Stimulated activated naive B cell treated with anti-CD40 and anti-IgM and Interleukin-4, amounts not matched to agents 10 μg/mL and 1 μg/mL and 100 μg/mL, for 72 hours (primary cell): ENCODE results near the gene PBX1.

Experiments
- ATAC-seq, 2 donors: fragments of 150-1000 bp; cut with Tn5 transposase; replicated peaks; 2 replicates each; pipeline ENCODE4 v1.10.0; 2021; ENCODE audit warnings: moderate library complexity in 1 of 2
- DNase-seq: peaks from one replicate; pipeline ENCODE4 v3.0.0; 2021
- H3K27ac Mint-ChIP-seq: one replicate; pipeline ENCODE4 v1.8.0; 2022; ENCODE audit warnings: mild to moderate bottlenecking, mixed read lengths
- H3K27me3 Mint-ChIP-seq, 2 donors: one replicate each; pipeline ENCODE4 v1.8.0; 2022; ENCODE audit warnings: mixed read lengths in 2 of 2
- H3K36me3 Mint-ChIP-seq, 2 donors: one replicate each; pipeline ENCODE4 v1.8.0; 2022; ENCODE audit warnings: mixed read lengths in 2 of 2, mild to moderate bottlenecking in 1 of 2
- H3K4me1 Mint-ChIP-seq, 2 donors: one replicate each; pipeline ENCODE4 v1.8.0; 2022; ENCODE audit warnings: mixed read lengths in 2 of 2, mild to moderate bottlenecking in 1 of 2
- H3K4me3 Mint-ChIP-seq, 2 donors: one replicate each; pipeline ENCODE4 v1.8.0; 2022; ENCODE audit warnings: mild to moderate bottlenecking in 2 of 2, mixed read lengths in 2 of 2, moderate library complexity in 1 of 2
- H3K9me3 Mint-ChIP-seq, 2 donors: one replicate each; pipeline ENCODE4 v1.8.0; 2022; ENCODE audit warnings: mixed read lengths in 2 of 2, mild to moderate bottlenecking in 1 of 2

Gene PBX1

DNA sequence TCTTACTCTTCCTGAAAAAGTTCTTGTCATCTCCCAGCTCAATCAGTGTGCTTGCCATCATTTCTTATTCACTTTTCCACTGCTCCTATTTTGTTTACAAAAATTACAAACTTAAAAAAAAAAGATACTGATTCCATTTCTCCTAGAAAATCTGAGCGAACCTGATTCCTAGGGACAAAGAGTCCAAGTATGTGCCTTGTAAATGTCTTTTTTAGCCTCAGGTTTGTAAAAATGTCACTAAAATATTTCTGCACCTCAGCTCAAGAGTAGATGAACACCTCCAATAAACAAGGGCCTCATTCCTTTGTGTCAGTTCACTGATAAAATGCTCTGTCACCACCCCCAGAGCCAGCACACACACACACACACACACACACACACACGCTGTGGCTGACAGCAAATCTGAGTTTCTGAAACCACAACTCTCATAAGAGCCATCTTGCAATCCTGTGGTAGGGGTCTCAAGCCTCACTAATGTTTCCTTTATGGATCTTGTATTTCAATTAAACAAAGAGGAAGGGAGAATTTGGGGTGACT lies 299.2 kb downstream of the PBX1 start:
- DNase-seq (no peak), ATAC-seq (no peak)
- Mint-ChIP-seq H3K27me3 (peaks cover 0 to 4% of the 10 kb centered on the region in 2 donors), H3K36me3 (no peaks in the 10 kb centered on the region), H3K27ac (no peak overlapping the region), H3K9me3 (peaks cover 0 to 3% of the 10 kb centered on the region in 2 donors), H3K4me1 (no peaks in the 10 kb centered on the region), H3K4me3 (no peak overlapping the region)

DNA sequence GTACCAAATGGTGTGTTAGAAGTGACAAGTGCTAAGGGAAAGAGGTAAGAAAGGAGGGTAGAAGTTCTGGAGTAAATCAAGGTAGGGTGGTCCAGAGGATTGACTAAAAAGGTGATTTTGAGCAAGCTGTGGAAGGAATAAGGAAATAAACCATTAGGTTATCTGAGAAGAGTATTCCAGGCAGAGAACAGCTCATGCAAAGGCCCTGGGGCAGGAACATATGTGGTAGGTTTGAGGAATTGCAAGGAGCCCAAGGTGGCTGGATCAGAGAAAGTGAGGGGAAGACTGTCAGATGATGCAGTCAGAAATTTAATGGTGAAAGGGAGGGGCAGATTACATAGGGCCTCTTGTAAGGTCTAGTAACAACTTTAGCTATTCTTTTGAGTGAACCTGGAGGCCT lies 302.6 kb downstream of the PBX1 start:
- Mint-ChIP-seq H3K27me3 (peaks cover 0 to 4% of the 10 kb centered on the region in 2 donors), H3K4me1 (no peaks in the 10 kb centered on the region), H3K36me3 (no peaks in the 10 kb centered on the region), H3K27ac (no peak overlapping the region), H3K4me3 (no peak overlapping the region), H3K9me3 (peaks cover 0 to 5% of the 10 kb centered on the region in 2 donors)
- ATAC-seq = no peak
- DNase-seq = no peak

DNA sequence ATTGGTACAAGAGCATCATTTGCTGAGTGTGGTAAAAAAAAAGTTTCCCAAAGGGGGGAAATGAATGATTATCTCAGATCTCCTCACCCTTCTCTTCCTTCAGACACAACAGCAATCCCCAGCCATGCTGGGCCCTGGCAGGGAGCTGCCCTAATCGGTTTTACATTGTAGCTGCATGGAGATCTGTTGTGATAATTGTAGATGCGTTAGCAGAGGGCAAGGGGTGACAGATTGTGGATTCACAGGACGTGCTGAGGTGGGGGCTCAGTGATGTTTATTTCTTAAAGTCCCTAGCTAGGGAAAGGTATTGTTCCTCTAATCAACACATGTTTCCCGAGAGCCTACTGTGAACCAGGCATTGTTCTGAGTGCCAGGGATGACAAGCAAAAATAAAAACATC lies 304.1 kb downstream of the PBX1 start:
- no peaks in the 10 kb centered on the region for H3K36me3 Mint-ChIP-seq
- H3K27ac Mint-ChIP-seq = no peak overlapping the region
- ATAC-seq (no peak), DNase-seq (no peak)
- peaks cover 0 to 4% of the 10 kb centered on the region in 2 donors for H3K27me3 Mint-ChIP-seq
- H3K4me3 Mint-ChIP-seq = no peak overlapping the region
- H3K4me1 Mint-ChIP-seq = no peaks in the 10 kb centered on the region
- H3K9me3 Mint-ChIP-seq = peaks cover 0 to 5% of the 10 kb centered on the region in 2 donors

DNA sequence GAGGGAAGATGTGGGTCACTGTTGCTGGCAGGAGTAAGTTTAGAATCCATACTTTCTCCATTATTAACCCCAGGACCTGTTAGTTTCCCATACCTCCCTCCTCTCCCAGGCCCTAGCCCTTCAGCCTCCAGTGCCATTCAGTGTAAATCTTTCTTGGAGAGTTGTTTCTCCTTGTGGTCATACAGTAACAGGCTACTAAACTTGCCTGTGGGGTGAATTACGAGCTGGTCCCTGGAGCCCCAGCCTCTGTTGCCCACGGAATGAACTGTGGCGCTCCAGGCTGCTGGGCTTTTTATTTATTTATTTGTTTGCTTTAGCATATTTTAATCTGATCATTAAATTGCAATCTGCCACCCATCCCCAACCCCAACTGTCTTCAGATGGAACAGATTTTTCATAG lies 305.2 kb downstream of the PBX1 start:
- Mint-ChIP-seq H3K4me3 (no peak overlapping the region), H3K27ac (no peak overlapping the region), H3K9me3 (peaks cover 0 to 5% of the 10 kb centered on the region in 2 donors), H3K36me3 (no peaks in the 10 kb centered on the region), H3K27me3 (peaks cover 0 to 4% of the 10 kb centered on the region in 2 donors), H3K4me1 (no peaks in the 10 kb centered on the region)
- ATAC-seq (no peak), DNase-seq (no peak)

DNA sequence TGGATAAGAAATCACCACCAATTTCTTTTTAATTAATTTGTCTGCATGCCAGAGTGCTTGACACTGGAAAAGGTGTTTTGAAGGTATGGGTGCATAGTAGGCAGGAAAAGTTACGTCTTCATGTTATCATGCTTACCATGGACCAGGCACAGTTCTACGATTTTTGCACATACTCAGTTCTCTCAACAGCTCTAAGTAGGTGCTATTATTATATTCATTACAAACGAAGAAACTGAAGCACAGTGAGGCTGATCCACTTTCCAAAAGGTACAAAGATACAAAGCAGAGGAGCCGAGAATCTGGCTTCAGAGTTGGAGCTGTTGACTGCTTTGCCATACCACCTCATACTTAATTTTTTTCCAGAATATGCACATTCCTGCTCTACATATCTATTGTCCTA lies 306.4 kb downstream of the PBX1 start:
- DNase-seq (no peak), ATAC-seq (no peak)
- no peak overlapping the region for H3K27ac Mint-ChIP-seq
- peaks cover 0 to 4% of the 10 kb centered on the region in 2 donors for H3K27me3 Mint-ChIP-seq
- no peak overlapping the region for H3K4me3 Mint-ChIP-seq
- no peaks in the 10 kb centered on the region for H3K4me1 Mint-ChIP-seq
- peaks cover 0 to 5% of the 10 kb centered on the region in 2 donors for H3K9me3 Mint-ChIP-seq
- H3K36me3 Mint-ChIP-seq = no peaks in the 10 kb centered on the region

DNA sequence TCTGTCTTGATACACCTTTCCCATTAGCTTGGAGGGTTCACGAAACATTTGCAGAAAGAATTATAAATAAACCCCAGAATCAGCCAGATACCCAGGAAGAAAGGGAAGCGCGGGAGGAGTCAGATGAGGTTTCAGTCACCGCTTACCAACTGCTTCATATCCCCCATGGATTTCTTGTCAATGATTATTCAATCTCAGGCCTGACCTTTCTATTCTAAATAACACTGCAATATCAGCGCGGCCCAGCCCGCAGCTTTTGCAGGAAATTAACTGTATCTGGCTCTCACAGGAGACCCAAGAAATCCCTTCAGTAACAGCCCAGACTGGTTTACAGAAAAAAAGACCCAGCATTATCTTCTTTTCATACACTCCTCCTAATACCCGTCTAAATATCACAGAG lies 308.6 kb downstream of the PBX1 start:
- Mint-ChIP-seq H3K27me3 (no peaks in the 10 kb centered on the region), H3K9me3 (peaks cover 0 to 1% of the 10 kb centered on the region in 2 donors), H3K36me3 (no peaks in the 10 kb centered on the region), H3K4me1 (no peaks in the 10 kb centered on the region), H3K4me3 (no peak overlapping the region), H3K27ac (no peak overlapping the region)
- DNase-seq (no peak), ATAC-seq (no peak)

DNA sequence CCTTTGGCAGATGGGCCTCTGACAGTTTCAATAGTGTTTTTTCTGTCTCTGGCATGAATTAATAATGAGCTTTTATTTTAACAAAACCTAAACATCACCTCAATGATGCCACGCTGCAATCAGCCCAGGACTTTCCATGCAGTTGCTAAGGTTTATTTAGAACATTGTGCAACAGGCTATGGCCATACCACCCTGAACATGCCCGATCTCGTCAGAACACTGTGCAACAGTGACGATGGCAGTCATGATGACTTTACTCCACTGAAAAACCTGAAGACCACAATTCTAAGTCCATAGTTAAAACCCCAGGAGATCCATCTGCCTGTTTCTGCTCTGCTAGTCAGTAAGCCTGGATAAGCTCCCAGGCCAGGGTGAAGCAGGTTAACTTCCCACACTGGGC lies 310.0 kb downstream of the PBX1 start:
- no peaks in the 10 kb centered on the region for H3K4me1 Mint-ChIP-seq
- H3K36me3 Mint-ChIP-seq = no peaks in the 10 kb centered on the region
- H3K4me3 Mint-ChIP-seq = no peak overlapping the region
- DNase-seq (no peak), ATAC-seq (no peak)
- H3K27ac Mint-ChIP-seq = no peak overlapping the region
- no peaks in the 10 kb centered on the region for H3K9me3 Mint-ChIP-seq
- no peaks in the 10 kb centered on the region for H3K27me3 Mint-ChIP-seq

DNA sequence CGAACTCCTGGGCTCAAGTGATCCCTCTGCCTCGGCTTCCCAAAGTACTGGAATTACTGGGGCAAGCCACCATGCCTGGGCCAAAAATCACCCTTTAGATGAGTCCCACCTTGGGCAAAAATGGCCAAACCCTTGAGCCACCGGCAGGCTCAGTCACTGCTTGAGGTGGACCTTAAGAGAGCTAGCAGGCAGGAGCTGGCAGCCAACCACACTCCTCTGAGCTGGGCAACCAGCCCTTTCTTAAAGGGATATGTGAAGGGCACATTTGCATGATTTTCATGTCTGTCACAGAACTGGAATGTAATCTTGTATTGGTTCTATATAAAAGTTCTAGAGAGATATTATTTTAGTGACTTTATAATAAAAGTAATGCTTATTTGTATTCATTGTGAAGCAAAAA lies 316.5 kb downstream of the PBX1 start:
- no peaks in the 10 kb centered on the region for H3K36me3 Mint-ChIP-seq
- no peaks in the 10 kb centered on the region for H3K9me3 Mint-ChIP-seq
- H3K4me3 Mint-ChIP-seq = no peak overlapping the region
- ATAC-seq (no peak), DNase-seq (no peak)
- no peaks in the 10 kb centered on the region for H3K4me1 Mint-ChIP-seq
- H3K27ac Mint-ChIP-seq = no peak overlapping the region
- H3K27me3 Mint-ChIP-seq = no peaks in the 10 kb centered on the region

DNA sequence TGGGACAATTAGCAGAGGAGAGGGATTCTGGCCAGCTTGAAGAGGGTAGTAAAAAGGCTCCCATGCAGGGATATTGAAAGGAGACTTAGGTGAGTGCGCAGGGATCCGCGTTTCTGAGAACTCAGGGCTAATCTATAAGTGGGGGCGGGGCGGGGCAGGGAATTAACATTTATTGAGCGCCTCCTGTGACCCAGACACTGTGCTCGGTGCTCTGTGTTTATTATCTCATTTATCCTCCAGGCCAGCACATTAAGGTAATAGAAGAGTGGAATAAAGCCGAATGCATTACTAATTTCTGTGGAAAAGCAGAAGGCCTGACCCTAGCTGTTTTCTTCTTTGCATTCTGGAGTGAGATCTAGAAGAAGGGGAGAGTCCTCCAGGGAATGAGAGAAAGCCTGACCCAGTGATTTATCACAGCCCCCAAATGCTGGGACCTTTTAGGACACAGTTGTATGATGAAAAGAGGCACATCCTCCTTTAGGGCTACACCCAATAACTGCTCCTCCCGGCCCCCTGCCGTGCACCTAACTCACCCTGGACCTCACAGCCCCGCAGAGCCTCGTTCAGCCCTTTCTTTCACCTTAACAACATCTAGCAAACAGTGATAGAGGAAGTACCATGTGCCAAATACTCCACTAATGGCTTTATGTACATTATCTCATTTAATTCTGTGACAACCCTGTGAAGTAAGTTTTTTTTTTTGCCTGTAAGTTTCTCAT lies 317.6 kb downstream of the PBX1 start:
- no peak overlapping the region for H3K4me3 Mint-ChIP-seq

DNA sequence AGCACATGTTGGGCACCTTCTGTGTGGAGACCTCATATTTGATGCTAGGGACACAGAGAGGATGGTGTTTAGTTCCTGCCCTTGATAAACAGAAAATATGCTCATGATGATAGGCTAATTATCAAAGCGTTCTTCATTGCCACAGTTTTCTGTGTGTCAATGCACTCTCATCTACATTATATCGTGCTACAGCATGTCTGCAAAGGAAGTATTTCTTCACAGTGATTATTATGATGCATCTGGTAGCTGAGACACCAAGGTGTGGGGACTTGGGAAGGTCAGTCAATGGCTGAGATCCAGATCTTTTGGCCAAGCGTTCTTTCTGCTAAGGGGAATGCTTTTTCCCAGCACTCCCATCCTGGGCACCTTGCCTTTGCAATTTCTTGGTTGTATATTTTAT lies 321.2 kb downstream of the PBX1 start:
- Mint-ChIP-seq H3K4me1 (no peaks in the 10 kb centered on the region), H3K36me3 (no peaks in the 10 kb centered on the region), H3K9me3 (no peaks in the 10 kb centered on the region), H3K4me3 (no peak overlapping the region), H3K27ac (no peak overlapping the region), H3K27me3 (no peaks in the 10 kb centered on the region)
- DNase-seq (no peak), ATAC-seq (no peak)

More for the DNA sequence above, 317.6 kb downstream of the PBX1 start:
- ATAC-seq (no peak), DNase-seq (no peak)
- Mint-ChIP-seq H3K4me1 (no peaks in the 10 kb centered on the region), H3K27ac (no peak overlapping the region), H3K9me3 (no peaks in the 10 kb centered on the region), H3K36me3 (no peaks in the 10 kb centered on the region), H3K27me3 (no peaks in the 10 kb centered on the region)

DNA sequence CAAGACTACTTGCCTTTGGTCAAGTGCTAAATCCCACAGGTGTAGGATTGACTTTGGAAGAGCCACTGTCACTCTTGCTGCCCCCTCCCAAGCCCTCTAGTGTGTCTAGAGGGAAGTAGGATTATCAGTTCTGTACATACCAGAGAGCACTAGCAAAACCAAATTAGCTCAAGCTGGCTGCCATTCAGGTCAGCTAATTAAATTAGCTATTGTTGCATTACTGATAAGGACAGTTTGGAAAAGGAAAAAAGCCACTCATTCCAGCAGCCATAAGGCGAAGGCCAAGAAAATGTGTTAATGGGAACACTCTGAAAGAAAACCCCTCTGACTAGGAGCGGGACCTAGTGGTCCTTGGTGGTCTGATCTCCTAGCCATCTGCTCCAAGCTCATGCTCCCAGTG lies 321.7 kb downstream of the PBX1 start:
- no peak for ATAC-seq
- Mint-ChIP-seq H3K9me3 (no peaks in the 10 kb centered on the region), H3K27me3 (no peaks in the 10 kb centered on the region), H3K36me3 (no peaks in the 10 kb centered on the region), H3K4me1 (no peaks in the 10 kb centered on the region), H3K27ac (no peak overlapping the region), H3K4me3 (no peak overlapping the region)
- DNase-seq = no peak

DNA sequence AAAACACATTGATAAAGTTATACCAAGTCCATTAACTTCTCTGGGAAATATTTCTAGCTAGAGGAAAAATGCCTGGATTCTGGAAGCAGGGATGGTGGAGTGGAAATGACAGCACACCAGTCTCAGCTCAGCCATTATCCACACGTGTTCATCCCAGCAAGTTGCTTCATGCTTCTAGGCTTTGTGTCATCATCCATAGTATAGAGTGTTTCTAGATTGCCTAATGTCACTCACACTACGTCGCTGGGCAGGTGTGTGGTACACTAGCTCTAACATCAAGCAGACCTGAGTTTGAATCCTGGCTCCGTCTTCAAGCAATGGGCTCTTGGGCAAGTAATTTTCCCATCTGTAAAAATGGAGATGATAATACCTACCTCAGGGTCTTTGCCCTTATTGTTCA lies 326.3 kb downstream of the PBX1 start:
- Mint-ChIP-seq H3K27me3 (no peaks in the 10 kb centered on the region), H3K9me3 (peaks cover 0 to 2% of the 10 kb centered on the region in 2 donors), H3K4me3 (no peak overlapping the region), H3K27ac (no peak overlapping the region), H3K36me3 (no peaks in the 10 kb centered on the region), H3K4me1 (no peaks in the 10 kb centered on the region)
- DNase-seq = no peak
- no peak for ATAC-seq

DNA sequence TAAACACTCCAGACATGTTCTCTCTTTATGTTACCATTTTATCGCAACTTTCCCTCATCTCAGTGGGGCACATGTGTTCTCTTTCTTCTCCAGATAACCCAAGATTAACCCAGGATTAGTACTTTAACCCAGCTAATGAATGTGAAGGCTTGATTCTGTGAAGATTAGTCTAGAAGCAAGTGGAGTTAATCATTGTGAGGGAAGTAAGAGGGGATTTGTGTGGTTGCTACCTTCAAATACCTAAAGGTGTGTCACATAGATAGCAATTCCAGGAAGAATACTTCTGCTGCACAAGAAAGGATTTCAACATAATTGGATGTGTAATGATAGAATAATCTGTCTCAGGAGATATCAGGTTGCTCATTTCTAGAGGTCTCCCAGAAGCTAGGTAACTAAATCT lies 327.1 kb downstream of the PBX1 start:
- no peak overlapping the region for H3K4me3 Mint-ChIP-seq
- no peaks in the 10 kb centered on the region for H3K27me3 Mint-ChIP-seq
- no peak for ATAC-seq
- H3K27ac Mint-ChIP-seq = no peak overlapping the region
- H3K36me3 Mint-ChIP-seq = no peaks in the 10 kb centered on the region
- no peak for DNase-seq
- H3K4me1 Mint-ChIP-seq = no peaks in the 10 kb centered on the region
- H3K9me3 Mint-ChIP-seq = peaks cover 0 to 2% of the 10 kb centered on the region in 2 donors

DNA sequence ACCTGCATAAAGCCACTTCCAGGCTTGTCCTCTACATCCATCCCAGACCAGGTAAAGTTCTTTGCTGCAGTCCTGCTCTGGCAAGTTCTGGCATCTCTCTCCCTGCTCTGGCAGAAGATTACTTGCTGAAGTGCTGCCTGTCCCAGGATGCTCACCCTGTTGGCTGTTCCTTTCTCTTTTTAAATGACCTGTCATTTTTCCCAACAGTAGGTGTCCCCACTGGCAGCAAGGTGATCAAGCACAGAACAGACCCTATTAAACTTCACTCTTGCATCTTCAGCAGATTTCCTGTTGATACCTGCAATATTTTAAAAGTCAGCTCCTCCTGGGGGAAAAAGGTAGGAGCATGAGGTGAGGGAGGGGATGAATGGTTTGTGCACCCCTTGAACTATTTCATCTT lies 332.6 kb downstream of the PBX1 start:
- H3K27me3 Mint-ChIP-seq = no peaks in the 10 kb centered on the region
- no peaks in the 10 kb centered on the region for H3K36me3 Mint-ChIP-seq
- peaks cover 0 to 4% of the 10 kb centered on the region in 2 donors for H3K9me3 Mint-ChIP-seq
- ATAC-seq (no peak), DNase-seq (no peak)
- no peaks in the 10 kb centered on the region for H3K4me1 Mint-ChIP-seq
- H3K27ac Mint-ChIP-seq = no peak overlapping the region
- no peak overlapping the region for H3K4me3 Mint-ChIP-seq

DNA sequence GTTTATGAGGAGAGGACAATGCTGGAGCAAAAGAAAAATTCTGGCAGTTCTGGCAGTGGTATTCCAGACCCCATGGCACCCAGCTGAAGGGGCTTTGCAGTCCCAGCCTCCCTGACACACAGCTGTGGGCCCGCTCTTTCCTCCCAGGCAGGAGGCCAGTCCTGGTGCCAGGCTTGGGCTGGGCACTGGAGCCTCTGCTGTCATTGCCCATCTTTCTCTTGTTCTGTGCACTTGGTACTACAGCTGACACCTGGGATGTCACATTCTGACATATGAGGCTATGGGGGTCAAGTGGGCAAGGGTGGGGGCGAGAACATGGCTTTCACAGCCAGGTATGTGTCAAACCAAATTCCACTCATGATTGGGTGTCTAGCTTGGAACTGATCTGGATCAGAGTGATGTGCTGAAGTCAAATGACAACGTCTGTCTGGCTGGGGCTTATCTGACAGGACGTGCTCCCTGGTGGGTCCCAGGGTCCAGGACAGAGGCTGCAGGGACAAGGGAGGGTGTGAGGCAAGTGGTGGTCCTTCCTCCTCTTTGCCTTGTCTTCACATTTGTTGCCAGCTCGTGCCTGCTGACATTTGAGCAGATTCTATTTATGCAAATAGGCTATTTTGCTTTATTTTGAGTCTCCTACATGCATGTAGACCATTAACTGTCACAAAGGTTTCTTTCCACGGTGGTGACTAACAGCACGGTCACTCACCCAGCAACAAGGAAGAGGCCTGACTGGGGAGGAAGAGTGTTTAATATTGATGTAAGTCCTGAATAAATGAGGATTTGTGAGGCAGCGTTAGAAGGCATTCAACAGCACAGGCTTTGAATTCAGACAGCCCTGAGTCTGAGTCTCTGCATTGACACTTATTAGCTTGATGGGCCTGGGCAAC lies 336.3 kb downstream of the PBX1 start:
- Mint-ChIP-seq H3K9me3 (peaks cover 6 to 8% of the 10 kb centered on the region in 2 donors), H3K4me3 (no peak overlapping the region)
- no peak for ATAC-seq

More for the DNA sequence above, 336.3 kb downstream of the PBX1 start:
- H3K36me3 Mint-ChIP-seq = no peaks in the 10 kb centered on the region
- H3K27ac Mint-ChIP-seq = no peak overlapping the region
- no peaks in the 10 kb centered on the region for H3K27me3 Mint-ChIP-seq
- no peaks in the 10 kb centered on the region for H3K4me1 Mint-ChIP-seq
- DNase-seq = no peak
